Prostate gland (tissue), 2 donors: ENCODE results near the gene SPOP.

Experiments
- CTCF ChIP-seq, 4 experiments: fragments of 200-600 bp in 2 of 4; fragments of 450-650 bp in 2 of 4; sonication (generic) in 2 of 4; IDR thresholded peaks; 1 replicate in 3 of 4; 2 replicates in 1 of 4; pipeline ENCODE4 v1.5.1; 2016 to 2019; ENCODE audit warnings: antibody characterized with exemption in 4 of 4, mild to moderate bottlenecking in 2 of 4, moderate library complexity in 2 of 4
- POLR2AphosphoS5 ChIP-seq: sonication (generic); formaldehyde crosslinking; IDR thresholded peaks from one replicate; pipeline ENCODE4 v1.6.1; 2017; ENCODE audit warnings: antibody characterized with exemption

GRCh38 chr17:49600949-49601348 is 76.9 kb downstream of the SPOP start:
- TF ChIP-seq CTCF (IDR thresholded peaks at IDR 0.05): no peak
- no peak for TF ChIP-seq POLR2AphosphoS5
